ENCODE data around the gene IDUA.

IDUA gene

DNA sequence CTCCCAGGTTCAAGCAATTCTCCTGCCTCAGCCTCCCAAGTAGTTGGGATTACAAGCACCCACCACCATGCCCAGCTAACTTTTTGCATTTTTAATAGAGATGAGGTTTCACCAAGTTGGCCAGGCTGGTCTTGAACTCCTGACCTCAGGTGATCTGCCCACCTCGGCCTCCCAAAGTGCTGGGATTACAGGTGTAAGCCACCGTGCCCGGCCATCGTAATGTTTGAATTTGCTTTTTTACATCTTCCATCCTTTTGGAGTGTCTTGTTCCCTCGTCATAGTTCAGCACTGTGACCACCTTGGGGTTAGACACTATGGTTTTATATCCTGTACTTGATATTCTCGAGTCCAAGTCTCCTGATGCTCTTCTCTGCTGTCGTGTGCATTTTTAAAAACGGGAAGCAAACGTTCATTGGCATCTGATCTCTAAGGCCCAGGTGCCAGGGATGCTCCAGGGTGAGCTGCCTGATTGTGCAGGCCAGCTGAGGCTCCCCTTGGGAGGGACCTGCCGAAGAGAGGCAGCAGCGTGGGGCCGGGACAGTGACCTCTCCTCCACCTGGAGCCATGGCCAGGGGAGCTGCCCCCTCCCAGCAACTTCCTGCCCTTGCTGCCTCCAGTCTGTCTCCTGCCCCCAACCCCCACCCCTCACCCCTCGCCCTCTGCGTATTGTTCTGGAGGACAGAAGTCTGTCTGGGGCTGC lies 30.2 kb upstream of the IDUA start:
- DNase-seq (ENCODE audit: low spot score), result no peak

DNA sequence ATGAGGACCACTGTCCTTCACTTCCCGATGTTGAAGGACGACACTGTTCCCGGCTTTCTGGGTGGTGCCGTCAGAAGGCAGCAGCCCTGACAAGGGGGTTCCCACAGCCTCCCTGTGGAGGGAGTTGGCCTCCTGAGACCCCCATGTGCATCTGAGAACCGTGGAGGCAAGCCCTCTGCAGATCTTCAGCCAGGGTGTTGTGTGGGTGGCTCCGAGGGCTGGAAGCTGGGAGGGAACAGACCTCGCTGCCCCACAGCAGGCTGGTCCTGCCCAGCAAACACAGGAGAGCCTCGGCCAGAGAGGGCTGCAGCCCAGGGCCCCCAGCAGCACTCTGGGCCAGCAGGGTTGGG lies 29.6 kb upstream of the IDUA start:
- DNase-seq (ENCODE audit: low spot score), result no peak

DNA sequence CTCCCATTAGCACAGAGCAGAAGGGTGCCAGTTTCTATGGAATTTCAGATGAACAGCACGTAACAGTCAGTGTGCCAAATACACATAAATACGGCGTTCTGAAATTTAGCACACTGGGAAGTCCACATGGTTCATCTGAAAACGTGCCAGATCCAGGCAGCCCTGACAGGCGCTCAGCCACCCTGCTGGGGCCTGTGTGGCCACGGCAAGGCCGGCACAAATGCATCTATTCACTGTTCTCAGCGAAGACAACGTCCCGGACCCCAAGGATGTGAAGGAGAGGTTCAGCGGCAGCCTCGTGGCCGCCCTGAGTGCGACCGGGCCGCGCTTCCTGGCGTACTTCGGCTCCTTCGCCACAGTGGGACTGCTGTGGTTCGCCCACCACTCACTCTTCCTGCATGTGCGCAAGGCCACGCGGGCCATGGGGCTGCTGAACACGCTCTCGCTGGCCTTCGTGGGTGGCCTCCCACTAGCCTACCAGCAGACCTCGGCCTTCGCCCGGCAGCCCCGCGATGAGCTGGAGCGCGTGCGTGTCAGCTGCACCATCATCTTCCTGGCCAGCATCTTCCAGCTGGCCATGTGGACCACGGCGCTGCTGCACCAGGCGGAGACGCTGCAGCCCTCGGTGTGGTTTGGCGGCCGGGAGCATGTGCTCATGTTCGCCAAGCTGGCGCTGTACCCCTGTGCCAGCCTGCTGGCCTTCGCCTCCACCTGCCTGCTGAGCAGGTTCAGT lies 29.1 kb upstream of the IDUA start:
- no peak for DNase-seq (ENCODE audit: low spot score)

DNA sequence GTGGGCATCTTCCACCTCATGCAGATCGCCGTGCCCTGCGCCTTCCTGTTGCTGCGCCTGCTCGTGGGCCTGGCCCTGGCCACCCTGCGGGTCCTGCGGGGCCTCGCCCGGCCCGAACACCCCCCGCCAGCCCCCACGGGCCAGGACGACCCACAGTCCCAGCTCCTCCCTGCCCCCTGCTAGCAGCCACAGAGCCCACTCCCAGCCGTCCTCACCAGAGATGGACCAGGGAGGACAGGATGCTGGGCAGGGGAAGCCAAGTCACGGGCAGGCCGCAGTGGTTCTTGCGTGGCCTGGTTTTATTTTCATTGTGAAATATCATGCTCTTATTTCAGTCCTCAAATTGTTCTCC lies 28.6 kb upstream of the IDUA start:
- DNase-seq (ENCODE audit: low spot score), result no peak

DNA sequence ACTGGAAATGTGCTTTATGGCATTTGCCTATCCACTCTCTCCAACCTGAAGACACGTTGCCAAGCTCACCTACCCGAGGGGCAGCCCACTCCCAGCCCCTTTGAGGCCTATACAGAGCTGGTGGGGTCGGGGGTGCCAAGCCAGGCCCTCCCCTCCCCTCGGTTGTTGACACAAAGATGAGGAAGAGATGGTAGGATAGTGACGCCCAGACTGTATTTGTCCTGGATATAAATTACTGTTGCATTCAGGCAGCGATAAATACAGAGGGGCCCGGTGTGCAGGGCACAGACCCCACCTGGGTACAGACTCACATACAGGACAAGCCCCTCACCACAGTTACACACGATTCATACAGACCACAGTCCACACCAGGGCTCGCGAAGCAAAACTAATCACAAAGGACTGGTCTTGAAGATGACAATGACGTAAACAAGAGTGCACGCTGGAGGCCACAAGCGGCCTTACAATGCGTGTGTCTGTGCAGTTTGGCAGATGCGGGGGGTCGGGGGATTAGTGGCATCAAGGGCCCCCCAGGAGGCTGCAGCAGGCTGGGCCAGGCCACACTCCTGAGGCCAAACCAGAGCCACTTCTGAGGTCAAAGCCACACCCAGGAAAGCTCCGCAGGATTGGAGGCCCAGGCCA lies 28.0 kb upstream of the IDUA start:
- no peak for DNase-seq (ENCODE audit: low spot score)

DNA sequence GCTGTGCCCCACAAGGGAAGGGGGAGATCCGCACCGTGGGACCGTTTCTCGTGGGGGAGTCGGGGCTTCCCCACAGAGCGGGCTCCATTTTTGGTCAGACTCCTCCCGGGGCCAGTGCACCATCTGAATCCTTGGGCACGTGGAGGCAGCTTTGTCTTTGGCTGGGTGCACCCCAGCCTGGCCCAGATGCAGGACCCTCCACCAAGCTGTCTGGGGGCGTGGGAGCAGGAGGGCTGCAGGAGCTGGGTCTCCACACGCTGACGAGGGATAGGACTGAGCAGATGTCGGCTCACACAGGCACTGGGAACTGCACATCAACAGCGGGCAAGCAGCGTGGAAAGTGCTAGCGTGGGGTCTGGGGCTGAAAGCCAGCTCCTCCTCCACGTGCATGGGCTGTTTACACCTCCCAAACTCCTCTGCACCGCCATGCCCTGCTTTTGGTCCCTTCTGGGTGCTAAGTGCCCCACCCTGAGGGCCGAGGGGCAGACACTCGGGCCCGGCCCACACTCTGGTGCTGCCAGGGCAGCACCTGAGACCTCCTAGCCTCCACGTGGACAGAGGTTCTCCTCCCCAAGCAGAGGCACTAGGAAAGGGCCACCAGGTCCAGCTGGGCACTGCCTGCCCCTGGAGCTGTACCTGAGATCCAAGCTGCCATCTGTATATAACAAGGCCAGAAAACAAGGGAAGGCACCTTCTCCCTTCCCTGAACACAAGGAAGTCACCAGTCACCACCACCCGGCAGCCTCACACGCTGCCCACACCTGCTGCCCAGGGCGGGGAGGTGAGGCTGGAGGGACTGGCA lies 27.3 kb upstream of the IDUA start:
- DNase-seq (ENCODE audit: low spot score), result no peak

DNA sequence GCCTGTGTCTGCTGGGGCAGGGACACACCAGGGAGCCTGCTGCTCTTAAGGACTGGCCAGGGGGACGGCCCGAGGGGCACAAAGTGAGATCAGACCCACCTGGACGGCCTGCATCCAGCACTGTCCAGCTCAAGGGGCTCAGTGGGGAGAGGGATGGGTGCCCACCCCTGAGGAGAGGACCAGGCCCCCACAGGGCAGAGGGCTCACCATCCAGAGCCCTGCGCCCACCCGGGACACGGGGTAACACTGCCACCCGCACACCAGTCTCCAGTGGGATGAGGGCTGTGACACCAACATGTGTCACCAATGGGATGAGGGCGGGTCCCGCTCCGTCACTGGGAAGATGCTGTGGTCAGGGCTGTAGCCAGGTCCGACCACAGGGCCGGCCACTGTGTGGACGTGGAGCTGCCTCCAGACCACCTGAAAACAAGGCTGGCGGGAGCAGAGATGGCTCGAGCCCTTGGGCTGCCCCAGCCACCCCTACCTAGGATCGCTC lies 26.7 kb upstream of the IDUA start:
- DNase-seq (ENCODE audit: low spot score), result no peak

DNA sequence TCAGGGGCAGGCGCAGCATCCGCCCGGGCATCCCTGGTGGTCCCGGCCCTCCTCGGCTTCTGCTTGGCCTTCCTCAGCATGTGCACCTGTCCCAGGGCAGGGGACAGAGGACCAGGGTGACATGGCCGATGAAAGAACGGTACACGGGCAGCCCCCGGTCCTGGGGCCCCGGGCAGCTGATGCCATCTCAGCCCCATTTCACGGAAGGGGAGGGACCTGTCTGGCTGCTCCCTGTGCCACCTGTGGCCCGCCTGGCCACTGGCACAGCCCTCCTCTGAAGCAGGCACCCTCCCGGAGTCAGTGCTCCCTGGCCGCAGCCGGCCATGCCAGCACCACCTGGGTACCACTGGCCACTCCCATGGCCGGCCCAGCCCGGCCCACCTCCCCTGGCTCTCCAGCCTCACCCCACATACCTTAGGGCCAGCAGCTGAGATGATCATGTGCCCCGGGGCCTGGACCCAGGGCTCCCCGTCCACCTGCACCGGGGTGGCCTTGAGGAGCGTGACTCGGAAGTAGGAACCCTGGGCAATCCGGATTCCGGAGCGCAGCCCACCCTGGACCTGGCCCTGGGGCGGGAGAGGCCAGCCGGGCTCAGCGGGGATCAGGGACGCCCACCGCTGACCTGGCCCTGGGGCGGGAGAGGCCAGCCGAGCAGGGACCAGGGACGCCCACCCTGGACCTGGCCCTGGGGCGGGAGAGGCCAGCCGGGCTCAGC lies 26.1 kb upstream of the IDUA start:
- no peak for DNase-seq (ENCODE audit: low spot score)

DNA sequence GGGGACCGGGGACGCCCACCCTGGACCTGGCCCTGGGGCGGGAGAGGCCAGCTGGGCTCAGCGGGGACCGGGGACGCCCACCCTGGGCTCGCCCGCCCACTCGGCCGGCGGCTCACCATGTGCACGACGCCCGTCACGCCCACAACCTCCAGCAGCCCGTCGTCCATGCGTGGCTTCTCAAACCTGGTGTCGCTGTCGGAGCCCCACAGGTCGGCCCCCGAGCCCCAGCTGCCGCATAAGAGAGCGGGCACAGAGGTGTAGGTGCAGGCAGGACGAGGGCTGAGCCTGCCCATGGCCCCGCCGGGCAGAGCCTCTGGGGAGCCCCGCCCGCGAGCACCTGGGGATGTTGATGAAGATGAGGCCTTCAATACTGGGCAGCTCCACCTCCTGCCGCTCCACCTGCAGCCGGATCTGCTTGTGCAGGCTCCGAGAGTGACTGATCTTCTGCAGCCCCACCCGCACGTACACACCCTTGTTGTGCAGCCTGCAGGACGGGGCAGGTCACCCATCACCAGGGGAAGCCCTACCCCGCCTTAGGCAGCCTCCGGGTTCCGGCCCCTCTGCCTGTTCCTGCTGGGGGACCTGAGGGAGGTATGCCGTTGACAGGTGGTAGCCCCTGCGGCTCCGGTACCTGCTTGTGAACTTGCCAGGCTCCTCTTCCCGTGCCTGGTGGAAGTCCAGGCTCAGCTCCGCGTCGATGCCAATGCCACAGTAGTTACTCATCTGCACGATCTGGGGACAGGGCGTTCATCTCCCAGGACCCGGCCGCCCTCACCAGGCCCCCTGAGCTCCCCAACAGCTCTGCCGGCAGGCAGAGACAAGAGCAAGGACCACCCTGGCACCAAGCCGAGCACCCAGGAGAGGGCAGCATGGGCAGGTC lies 25.3 kb upstream of the IDUA start:
- DNase-seq (ENCODE audit: low spot score), result no peak

DNA sequence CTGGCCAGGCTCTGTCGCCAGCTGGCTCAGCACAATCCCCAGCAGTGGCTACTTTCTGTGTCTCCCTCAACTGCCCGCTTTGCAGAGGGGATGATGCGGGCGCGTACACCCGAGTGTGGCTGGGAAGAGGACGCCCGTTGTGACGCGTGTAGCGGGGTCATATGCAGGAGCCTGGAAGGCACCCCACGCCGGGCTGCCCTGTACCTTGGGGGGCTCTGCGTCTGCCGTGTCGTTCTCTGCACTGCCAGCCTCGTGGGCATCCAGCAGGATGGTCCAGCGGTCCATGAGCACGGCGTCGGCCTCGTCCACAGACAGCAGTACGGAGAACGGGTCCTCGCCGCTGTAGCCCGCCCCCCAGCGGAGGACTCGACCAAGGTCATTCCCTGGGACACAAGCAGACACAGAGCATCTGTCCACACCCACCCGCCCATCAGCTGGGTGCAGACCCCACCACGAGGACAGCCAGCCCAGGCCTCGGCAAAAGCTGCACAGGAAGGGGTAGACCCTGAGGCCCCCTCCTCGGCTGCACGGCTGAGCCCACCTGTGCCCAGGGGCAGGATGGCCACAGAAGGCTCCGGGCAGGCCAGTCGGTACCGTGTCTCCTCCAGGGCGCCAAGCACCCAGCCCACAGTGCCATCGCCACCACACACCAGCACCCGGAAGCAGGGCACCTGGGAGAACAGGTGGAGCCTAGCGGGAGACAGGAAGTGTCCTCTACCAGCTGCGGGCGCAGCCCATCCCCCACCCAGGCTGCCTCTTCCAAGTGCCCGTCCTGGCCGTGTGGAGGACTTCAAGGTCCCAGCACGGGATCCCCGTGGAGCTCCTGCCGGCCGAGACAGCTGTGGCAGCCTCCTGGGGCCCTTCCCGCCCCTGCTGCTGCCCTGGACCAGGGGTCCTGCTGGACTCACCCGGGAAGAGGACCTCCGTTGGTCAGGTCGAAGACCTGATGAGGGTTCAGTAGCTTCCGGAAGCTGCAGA lies 24.3 kb upstream of the IDUA start:
- no peak for DNase-seq (ENCODE audit: low spot score)

DNA sequence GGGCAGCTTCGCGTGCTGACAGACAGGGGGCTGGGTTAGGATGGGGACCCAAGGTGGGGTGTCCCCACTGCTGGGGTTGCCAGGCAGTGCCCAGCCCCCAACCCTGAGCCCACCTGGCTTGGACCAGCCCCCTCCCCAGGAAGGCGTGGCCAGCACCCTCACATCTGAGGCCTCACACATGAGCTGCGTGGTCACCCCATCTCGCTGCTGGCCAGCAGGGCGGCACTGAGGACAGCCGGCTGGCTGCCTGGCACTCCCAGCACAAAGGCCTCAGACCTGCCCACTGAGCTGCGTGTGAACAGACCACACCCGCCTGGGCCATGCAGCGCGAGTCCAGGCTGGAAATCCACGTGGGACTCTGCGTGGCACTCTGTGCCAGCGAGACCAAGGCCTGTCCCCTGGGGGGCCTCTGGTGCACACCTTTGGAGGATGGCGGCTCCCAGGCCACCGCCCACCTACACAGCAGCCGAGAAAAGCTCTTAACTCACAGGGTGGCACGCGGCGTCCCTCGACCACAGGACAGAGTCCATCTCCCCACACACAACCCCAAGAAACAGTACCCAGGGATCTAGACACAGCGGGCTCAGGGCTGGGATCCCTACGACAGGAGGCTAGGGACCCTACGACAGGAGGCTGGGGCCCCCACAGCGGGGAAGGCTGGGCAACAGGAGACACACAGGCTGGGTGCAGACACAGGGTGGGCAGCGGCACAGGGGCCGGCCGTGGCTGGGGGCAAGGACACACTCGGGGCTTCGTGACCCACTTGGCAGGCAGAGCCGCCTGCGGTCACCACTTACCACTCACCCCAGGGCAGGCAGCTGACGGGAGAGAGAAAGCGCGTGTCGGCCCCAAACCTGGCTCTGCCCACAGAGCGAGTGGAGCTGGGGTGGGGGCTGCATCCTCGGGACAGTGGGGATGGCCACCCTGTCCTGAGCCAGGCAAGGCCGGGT lies 23.3 kb upstream of the IDUA start:
- DNase-seq (ENCODE audit: low spot score), result no peak

DNA sequence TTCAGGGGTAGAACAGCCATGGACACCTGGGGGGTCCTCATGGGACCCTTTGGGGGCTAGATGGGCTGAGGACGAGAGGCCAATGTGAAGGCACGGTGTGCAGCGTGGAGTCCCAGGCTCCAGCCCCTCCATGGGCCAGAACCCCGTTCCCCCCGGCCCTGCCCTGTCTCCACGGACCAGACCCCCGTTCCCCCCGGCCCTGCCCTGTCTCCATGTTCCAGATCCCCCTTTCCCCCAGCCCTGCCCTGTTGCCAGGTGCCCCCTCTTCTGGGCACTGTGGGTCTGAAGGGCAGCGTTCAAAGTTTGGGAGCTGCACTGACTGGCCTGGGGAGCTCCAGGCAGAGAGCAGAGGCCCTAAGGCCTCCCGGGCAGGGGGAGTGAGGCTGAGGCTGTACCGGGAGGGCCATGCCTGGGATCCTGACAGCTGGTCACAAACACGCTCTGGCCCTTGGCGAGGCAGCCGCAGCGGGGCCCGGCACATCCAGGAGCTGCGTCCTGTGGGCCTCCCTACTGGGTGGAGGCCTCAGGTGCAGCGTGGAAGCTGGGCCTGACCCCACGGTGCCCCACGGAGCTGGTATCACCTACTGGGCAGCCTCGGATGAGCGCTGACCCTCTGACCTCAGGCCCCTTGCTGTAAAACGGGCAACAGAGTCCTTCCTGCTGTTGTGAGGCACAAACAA lies 22.4 kb upstream of the IDUA start:
- DNase-seq (ENCODE audit: low spot score), result no peak

DNA sequence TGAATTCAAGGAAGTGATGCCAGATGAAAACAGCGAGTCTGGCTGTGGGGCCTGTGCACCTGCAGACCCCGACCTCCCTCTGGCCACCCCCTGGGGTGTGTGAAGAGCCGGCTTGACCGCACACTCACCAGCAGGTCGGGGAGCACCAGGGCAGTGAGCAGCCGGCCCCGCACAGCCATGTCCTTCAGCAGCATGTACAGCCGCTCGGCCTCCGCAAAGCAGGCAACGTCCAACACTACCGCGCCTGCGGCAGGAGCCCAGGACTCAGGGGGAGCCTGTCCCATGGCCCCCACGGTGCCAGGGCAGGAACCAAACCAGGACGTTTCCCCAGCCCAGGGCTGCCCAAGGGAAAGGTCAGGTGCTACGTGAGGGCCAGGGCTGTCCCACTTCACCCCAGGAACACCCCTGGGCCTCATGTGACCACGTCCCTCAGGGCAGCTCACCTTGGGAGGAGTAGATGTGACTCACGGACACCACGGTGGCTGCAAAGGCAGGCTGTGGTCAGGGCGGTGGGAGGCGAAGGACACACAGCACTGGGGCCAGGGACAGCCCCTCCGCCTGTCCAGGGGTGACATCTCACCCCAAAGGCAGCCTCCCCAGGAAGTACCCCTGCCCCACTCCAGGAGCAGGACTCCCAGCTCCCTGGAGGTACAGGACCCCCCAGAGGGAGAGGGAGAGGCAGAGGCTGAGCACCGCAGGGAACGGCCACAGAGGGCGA lies 21.6 kb upstream of the IDUA start:
- DNase-seq (ENCODE audit: low spot score), result no peak

DNA sequence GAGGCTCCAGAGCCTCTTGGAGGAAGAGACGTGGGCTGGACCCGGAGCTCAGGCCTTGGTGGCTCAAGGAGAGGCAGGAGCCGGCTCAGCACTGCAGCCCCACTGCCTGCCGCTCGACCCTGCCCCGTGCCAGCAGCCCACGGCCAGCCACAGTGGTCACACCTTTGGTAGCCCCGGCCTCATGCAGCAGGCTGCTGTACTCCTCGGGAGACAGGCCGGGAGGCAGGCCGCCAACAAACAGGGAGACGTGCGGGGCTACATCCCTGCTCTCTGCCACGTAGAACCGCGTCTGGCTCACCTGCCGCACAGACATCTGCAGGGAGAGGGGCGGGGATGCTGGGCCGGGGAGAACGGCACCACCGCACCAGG lies 21.1 kb upstream of the IDUA start:
- DNase-seq (ENCODE audit: low spot score), result no peak

DNA sequence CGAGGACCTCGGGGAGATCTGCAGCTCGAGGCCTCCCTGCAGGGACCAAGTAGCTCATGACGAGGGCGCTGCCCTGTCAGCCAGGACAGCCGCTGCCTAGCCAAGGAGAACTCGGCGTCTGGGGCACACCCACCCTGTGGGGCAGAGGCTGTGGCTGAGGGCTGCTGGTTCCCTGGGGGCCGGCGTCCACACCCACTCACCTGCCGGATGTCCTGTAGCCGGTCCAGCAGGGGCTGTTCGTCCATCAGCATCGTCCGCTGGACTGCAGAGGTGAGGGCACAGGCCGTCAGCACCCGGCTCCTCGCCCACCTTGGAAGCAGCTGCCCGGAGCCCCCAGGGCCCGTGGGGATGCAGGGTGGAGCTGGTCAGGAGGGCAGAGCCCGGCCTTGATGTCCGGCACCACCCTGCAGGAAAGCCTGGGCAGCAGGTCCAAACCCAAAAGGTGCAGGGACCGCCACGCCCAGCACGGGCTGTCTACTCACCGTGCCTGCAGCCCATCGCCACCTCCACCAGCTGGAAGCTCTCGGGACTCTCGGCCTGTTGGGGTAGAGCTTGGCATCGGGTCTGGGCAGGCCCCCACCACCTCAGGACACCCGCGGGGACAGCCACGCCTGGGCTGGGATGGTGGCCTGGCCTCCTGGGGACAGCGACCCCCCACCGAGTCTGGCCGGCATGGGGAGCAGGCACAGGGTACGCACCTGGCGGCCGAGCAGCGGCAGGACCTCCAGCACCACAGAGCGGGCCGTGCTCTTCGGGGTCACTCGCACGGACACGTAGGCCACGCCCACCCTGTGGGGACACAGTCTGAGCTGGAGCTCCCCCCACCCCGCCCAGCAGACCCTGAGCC lies 20.4 kb upstream of the IDUA start:
- no peak for DNase-seq (ENCODE audit: low spot score)
